ENCODE measurements around the gene PCNA.

The PCNA gene

DNA sequence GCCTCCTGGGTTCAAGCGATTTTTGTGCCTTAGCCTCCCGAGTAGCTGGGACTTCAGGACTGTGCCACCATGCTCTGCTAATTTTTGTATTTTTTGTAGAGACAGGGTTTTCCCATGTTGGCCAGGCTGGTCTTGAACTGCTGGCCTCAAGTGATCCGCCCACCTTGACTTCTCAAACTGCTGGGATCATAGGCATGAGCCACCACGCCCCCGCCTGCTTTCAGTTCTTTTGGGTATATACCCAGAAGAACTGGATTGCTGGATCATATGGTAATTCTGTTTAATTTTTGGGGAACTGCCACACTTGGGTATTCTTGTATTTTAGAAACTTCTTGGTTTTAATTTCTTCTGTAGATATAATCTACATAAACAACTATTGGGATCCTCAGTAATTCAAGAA lies 24.1 kb upstream of the PCNA start:
- FAIRE-seq (no peak), DNase-seq (ENCODE audit: low spot score) (no peak)

DNA sequence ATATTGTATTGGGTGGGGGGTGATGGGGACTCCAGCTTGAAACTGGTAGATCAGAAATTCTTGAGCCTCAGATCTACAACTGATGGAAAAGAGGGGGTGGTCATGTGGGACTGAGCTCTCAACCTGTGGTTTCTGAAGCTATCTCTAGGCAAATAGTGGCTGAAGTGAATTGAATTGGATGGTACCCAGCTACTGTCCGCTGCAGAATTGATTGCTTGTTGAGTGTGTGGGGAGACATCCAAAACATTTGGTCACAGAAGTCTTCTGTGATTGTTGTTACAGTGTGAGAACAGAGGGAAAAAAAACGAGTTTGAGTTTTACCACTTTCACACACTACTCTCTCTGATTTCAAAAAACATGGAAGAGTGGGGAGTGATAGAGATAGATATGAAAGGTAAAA lies 21.9 kb upstream of the PCNA start:
- FAIRE-seq (no peak), DNase-seq (ENCODE audit: low spot score) (no peak)

DNA sequence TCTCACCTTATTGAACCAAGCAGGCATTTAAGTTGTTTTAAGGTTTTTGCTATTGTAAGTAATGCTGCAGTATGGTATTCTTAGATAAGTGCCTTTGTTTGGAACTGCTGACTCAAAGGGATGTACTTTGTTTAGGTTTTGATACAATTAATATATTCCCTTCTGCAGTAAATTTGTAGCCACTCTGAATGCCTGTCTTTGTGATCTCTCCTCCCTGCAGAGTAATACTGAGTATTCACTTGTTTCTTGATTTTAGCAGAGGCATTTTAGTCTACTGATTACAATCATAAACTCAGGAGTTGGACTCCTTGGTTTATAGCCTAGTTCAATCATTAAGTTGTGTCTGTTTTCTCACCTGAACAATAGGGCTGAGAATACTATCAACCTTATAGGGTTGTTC lies 20.4 kb upstream of the PCNA start:
- no peak for FAIRE-seq

DNA sequence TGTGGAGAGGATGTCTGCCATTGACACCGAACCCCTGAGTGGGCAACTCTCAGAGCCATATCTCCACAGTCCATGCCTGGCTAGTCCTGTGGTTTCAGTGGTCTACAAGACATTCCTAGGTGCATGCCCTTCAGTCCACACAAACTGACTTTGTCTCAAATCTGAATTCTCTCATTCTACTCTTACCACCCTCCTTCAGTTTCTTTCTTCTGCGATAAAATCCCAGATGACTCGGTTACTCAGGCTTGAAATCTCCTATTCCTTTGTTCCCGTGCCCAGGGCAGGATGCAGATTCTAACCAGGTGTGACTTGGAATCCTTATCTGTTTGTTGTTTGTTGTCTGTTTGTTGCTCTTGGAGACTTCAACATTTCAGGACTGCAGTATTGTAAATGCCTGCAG lies 16.3 kb upstream of the PCNA start:
- FAIRE-seq = no peak
- no peak for DNase-seq (ENCODE audit: low spot score)

More for the DNA sequence above, 20.4 kb upstream of the PCNA start:
- DNase-seq (ENCODE audit: low spot score) = no peak

DNA sequence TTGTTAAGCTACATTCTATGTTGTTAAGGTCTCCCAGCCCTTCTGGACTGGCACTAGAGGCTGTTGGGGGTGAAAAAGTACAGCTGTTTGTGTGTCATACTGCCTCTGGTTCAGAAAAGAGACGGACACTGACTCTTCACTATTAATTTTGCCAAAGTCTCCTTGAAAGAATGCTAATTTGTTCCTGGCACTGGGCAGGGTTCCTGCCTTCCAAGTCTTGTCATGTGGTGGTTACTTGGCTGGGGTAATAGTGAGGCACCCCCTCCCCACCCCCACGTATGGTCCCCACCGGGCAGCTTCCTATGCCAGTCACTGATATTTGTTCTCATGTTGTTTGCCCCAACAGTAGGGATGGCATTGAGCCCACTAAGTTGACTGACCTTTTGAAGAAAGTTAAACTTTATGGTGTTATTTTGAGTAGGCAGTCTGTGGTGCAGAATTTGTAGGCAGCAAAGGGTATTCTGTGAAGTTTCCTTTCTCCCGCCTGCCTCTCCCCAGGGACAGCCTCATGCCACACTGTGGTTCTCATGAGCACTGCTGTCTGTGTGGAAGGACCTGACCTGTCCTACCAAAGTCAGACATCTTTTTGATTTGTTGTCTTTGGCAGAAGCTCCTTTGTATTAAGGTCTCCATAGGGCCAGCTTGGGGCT lies 15.7 kb upstream of the PCNA start:
- FAIRE-seq (no peak), DNase-seq (ENCODE audit: low spot score) (no peak)

DNA sequence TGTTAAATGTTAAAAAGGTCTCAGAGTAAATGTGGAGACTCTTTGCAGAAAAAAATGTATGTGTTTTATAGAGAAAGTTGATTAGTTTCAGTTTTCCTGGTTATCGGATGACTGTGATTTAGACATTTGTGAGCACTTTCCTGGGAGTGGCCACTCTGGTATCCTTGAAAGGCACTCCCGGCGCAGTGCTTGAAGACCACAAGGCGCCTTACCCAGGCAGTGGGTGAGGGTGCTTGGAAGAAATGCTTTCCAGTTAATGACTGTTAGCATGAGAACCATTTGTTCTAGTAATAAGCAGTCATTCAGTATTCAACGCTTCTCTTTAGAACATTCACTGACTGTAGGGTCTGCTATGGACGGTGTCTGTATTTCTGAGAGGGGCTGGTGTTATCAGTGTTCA lies 14.2 kb upstream of the PCNA start:
- DNase-seq (ENCODE audit: low spot score) (no peak), FAIRE-seq (no peak)

DNA sequence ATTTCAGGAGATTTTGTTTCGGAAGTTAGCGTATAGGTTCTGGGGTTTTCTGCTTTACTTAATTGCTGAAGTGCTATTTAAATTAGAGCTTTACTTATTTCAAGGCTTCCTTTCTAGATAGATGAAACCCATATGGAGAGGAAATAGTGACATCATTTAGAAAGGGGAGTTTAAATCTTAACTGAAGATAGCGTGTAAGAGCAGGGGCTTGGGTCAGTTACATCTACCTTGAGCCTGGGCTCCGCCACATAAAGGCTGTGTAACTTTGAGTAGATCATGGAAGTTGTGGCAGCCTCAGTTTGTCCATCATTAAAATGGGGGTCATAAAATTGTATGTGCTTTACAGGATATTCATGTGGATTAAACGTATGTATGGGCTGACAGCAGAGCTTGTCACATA lies 11.7 kb upstream of the PCNA start:
- DNase-seq (ENCODE audit: low spot score) (no peak), FAIRE-seq (no peak)

DNA sequence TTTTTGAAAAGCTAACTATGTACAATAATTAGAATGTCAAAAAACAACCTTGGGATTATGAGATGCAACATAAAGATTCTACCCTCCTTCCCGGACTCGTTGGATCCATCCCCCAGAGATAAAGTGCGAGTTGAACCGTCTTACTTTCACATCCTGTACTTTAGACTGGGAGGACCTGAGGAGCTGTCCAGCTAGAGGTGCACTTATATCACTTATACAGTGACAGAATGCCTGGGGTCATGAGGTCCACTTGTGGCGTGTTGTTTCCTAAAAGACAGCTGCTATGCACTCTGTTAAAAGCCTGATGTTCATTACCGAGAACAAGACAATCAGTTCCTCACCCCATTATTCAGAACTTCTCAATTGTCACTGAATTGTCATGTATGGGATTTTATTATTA lies 9.1 kb upstream of the PCNA start:
- no peak for FAIRE-seq
- DNase-seq (ENCODE audit: low spot score) = no peak

DNA sequence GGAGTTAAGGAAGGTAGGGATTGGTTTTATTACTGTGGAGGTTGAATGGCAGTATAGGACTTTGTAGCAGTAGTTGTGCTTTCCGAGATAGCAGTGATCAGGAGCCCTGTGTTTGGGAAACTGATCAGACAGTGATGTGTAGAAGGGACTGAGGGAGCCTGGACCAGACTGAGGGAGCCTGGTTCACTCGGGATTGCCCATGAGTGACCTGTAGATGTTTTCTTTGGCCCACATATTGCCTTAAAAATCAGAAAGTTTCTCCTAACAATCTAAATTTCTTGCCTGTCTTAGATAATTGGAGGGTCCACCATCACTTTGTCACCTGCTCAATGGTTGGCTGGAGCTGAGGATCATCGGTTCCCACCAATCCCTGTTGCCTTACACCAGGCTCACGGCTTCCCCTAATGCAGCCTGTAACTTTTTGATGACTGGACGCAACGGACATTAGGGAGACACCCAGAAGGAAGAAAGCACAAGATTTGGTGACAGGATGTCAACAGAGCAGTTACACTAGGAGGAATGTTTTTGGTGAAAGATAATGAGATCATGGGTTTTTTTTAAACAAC lies 8.2 kb upstream of the PCNA start:
- FAIRE-seq (no peak), DNase-seq (ENCODE audit: low spot score) (no peak)

DNA sequence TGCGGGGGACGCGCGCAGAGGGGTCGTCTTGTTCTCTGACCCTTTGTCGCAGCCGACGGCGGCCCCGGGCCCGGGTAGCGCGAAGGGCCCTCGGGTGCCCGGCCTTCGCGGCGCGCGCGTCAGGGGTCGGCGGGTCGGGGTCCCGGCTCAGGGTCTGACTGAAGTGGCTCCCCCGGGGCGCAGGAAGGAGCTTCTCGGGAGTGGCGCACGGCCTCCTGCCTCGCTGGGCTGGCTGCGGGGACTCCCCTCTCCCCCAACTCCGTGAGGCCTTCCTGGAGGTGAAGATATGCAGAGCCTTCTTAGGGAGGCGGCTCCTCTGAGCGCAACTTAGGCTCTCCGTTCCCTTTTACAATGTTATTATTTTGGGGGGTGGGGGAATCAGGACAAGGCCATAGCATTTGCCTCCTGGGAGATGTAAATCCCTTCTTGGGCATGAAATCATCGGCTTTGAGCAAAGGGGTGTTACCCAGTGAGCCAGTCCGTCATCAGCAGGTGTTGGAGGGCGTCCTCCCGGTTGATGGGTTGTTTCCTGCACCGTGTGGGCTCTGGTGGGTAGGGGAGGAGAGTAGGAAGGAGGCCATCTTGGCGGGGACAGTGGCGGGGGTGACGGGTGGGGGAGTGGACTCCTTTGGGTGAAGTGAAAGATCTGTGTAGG lies 7.6 kb upstream of the PCNA start:
- DNase-seq (ENCODE audit: low spot score) (peak; percentile 30), FAIRE-seq (no peak)

DNA sequence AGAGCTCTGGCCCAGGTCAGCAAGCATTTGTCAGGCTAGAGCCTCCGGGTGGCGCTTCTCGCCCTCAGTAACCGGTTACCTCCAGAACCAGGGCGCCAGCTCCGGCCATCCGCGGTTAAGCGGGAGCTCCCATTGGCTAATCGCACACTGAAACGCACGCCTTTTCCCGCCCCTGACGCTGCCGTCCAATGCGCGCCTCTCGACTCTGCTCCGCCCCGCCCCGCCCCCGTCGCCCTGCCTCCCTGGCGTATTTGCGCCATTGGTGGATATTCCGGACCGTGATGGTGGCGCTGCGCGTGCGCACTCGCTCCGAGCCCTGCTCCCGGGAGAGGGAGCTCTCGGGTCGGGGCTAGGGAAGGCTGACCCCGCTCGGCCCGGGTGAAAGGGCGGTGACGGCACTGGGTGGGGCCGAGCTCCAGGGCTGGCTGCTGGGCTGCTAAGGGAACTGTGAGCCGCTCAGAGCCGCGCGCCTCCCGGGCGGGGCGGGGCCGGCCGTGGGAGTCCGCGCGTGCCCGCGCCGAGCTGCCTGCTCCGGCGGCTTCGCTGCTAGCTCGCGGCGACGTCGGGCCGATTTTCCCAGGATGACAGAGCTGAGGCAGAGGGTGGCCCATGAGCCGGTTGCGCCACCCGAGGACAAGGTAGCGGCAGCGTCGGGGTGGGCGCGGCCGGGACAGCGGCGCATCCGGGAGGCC lies 6.9 kb upstream of the PCNA start, which contains the start of gene CDS2:
CDS2 (plus strand) TSS at position 497 of the 692 bp plus-strand sequence; CDS start at position 582, 85 bp downstream.
- DNase-seq (ENCODE audit: low spot score) (peak; percentile 99), FAIRE-seq (peak; percentile 94)

DNA sequence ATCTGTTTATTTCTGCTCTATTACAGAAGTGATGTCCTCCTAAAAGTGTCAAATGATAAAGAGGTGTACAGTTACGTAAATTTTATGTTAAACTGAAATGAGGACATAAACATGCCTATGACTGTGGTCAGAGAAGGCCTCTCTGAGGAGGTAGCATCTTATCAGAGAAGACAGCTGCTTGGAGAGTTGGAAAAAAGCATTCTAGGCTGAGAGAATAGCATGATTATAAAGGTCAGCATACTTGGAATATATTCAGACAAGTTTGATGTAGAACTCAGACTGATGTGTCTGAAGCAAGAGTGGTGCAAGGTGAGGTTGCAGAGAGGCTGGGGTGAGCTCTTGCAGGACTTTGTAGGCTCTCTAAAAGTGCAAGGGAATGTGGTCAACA lies 3.1 kb upstream of the PCNA start:
- FAIRE-seq (no peak), DNase-seq (ENCODE audit: low spot score) (no peak)

DNA sequence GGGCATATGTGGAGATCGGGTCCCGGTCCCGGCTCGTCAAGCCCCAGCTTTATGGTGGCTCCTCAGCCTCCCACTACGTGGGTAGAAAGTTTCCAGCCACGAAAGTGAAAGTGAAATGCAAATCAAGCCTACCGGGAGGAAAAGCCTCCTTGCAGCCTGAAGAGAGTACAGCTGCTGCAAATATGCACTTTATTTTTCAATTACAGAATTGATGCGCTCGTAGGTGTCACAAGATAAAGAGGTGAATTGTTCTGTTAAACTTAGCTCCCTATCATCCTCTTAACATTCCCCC lies 373 bp upstream of the PCNA start:
- no peak for FAIRE-seq
- no peak for DNase-seq (ENCODE audit: low spot score)

DNA sequence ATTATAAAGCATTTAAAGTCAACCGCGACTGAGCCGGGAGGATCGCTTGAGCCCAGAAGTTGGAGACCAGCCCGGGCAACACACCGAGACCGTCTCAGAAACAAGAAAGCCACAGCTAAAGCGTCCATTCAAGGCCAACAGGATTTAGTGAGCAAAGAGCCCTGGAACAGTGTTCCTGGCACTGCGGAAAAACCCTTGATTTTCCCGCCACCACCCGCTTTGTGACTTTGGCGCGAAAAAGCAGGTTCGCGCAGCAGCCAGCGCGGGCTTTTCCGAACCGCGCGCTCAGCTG lies 669 bp downstream of the PCNA start:
- no peak for FAIRE-seq

DNA sequence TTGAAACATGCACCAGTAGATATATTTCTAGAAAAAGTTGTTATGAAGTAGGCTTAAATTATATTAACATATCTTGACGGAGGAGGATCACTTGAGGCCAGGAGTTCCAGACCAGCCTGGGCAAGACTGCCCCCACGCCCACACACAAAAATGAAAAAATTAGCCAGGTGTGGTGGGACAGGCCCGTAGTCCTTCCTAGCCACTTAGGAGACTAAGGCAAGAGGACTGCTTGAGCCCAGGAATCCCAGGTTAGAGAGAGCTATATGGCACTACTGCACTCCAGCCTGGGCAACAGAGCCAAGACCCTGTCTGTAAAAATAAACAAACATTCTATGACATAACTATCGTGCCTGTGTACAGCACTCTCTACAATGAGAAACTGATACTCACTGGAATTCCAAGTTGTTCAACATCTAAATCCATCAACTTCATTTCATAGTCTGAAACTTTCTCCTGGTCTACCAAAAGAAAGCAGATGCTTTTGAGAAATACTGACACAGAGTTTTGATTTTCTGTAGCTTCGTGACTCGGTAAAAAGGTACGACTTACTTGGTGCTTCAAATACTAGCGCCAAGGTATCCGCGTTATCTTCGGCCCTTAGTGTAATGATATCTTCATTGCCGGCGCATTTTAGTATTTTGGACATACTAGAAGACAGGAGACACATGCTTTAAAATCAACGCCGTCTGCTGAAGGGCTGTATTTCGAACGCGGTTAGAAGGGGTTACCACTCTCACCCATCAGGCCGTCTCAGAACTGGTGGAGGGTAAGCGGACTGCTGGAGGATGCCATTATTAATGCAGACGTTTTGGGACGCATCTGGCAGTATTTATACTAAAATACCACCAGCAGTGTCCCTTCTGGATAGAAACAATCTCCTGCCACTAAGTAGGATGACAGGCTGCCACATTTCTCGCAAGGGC lies 1.3 kb downstream of the PCNA start:
- no peak for DNase-seq (ENCODE audit: low spot score)
- no peak for FAIRE-seq

More for the DNA sequence above, 669 bp downstream of the PCNA start:
- DNase-seq (ENCODE audit: low spot score) = no peak

DNA sequence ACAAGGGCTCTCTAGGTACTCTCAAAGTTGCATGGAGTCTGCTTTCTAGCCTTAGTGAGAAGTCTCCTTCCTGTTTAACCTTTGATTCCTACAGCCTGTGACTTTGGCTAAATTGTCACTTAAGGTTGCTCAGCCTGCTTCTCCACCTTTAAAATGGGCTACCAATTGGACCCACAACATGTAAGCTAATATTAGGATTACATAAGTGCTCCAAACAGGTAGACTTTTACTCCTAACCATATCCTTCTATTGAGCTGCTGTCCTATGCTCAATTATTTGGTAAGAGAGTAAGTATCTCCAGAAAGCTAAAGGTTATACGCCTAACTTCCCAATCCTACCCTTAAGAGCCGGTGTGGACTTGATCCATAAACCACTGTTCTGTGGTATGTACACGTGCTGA lies 2.9 kb downstream of the PCNA start:
- DNase-seq (ENCODE audit: low spot score) (no peak), FAIRE-seq (no peak)

DNA sequence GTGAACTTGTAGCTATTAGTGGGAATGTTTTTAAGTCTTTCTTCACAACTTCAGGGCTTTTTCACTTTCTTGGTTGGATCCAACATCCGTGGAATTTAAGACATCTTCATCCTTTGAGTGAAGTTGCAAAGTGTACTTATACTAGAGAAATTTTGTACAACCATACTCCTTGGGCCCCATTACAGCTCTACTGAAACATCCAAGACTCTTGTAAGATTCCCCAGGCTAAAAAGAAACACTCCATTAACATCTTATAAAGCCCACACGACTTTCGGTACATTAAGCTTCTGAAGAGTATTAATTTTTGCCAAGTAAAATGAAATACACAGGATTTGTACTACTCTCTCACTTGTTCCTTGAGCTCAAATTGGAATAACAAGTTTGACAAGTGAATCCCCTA lies 5.4 kb downstream of the PCNA start:
- DNase-seq (ENCODE audit: low spot score) (no peak), FAIRE-seq (no peak)

DNA sequence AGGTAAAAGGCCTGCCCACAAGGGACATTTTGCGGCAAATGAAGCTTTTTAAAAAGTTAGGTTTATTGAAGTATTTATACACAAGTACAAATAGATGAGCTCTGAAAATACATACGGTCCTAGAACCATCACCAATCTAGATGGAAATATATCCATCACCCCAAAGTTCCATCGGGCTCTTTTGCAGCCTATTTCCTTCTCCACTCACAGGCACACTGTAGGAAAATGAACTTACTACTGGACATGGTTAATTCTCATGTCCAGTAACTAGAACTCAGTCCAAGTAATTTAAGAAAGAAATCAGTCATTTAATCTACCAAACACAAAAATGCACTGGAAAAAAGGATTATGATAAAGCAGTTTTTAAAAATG lies 6.2 kb downstream of the PCNA start:
- no peak for DNase-seq (ENCODE audit: low spot score)
- FAIRE-seq = no peak

DNA sequence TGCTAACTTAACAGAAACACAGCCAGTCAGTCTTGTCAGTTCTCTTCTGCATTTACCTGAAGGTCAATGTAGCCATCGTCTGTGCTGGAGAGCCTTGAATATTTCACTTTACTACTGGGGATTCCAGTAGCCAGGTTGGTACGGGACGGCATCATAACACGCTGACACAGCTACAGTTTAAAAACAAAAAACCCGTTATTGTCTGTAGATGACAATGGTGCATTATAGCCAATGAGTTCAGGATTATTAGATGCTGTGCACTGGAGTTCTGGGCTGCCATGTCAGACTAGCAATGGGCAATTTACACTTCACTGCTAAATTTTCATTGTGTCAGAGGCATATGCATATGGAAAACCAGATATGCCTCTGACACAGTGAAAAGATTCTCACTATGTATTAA lies 10.5 kb downstream of the PCNA start:
- no peak for DNase-seq (ENCODE audit: low spot score)
- FAIRE-seq = no peak

DNA sequence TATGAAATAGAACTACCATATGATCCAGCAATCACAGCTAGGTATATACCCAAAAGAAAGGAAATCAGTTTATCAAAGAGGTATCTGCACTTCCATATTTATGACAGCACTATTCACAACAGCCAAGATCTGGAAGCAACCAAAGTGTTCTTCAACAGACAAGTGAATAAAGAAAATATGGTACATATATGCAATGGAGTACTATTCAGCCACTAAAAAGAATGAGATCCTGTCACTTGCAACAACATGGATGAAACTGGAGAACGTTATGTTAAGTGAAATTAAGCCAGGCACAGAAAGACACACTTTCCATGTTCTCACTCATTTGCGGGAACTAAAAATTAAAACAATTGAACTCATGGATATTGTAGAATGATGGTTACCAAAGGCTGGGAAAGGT lies 15.3 kb downstream of the PCNA start:
- no peak for DNase-seq (ENCODE audit: low spot score)
- no peak for FAIRE-seq

DNA sequence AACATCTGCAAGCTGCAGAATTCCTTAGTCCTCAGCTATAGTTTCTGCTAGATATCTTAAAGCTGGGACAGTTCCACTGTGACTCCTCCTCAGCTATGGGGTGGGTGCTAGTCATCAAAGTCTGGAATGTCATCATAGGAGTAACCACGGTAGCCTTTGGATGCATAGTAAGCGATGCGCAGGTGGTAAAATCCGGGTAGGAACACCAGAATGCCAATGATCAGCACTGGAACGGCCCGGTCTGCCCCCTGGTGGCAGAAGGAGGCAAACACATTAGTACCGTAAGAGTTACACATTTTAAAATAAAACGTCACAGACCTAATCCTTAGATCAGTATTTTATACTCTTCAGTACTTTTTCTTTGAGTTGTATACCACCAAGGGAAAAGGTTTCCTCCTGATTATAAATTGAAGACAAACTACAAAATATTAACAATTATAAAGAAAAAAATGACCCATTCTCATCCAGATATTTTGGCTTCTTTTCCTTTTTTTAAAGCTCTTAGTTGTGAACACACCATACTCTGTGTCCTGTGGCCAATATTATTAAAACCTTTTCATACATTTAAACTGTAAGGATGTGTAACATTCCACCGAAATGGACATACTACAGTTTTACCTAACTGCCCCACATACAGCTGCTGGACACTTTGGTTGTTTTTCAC lies 18.9 kb downstream of the PCNA start:
- DNase-seq (ENCODE audit: low spot score) (peak; percentile 64), FAIRE-seq (no peak)

All from urothelium cell line (cell line).